ENCODE measurements around the gene RASL11B. TPM values are rescaled to one million over a fixed set of nuclear protein-coding genes. Genes with fewer than 3 reads are reported as not detected.

RASL11B gene
- total and polyA plus RNA-seq, 8 donors, result 0.52 to 26.4 (median 20.2) TPM

GRCh38 chr4:52877694-52878093, 15.6 kb downstream of the RASL11B start:
- intact Hi-C loops (cut with DNase I), result no loop called here
- no peak for ATAC-seq
- no peak overlapping the region for H3K27ac ChIP-seq
- H3K9me3 ChIP-seq, result no peaks in the 10 kb centered on the region
- no peak overlapping the region for H3K4me3 ChIP-seq
- H3K27me3 ChIP-seq, result no peaks in the 10 kb centered on the region
- TF ChIP-seq CTCF (IDR thresholded peaks at IDR 0.05), result no peak
- no peaks in the 10 kb centered on the region for H3K36me3 ChIP-seq
- DNase-seq, result no peak
- H3K4me1 ChIP-seq, result no peaks in the 10 kb centered on the region

- intact Hi-C loops (cut with DNase I), result no loop called here
These were observed 17.4 kb downstream of the RASL11B start for GRCh38 chr4:52879471-52879870.

GRCh38 chr4:52880994-52881393, 18.9 kb downstream of the RASL11B start:
- no peak overlapping the region for H3K4me3 ChIP-seq
- no peaks in the 10 kb centered on the region for H3K36me3 ChIP-seq
- DNase-seq, result no peak
- H3K27ac ChIP-seq, result no peak overlapping the region
- no peaks in the 10 kb centered on the region for H3K4me1 ChIP-seq
- no peaks in the 10 kb centered on the region for H3K9me3 ChIP-seq
- intact Hi-C loops (cut with DNase I), result no loop called here
- no peaks in the 10 kb centered on the region for H3K27me3 ChIP-seq
- no peak for TF ChIP-seq CTCF (IDR thresholded peaks at IDR 0.05)
- no peak for ATAC-seq

More at GRCh38 chr4:52879471-52879870, 17.4 kb downstream of the RASL11B start:
- no peaks in the 10 kb centered on the region for H3K27me3 ChIP-seq
- H3K36me3 ChIP-seq, result no peaks in the 10 kb centered on the region
- no peak for ATAC-seq
- TF ChIP-seq CTCF (IDR thresholded peaks at IDR 0.05), result no peak
- no peaks in the 10 kb centered on the region for H3K4me1 ChIP-seq
- no peak for DNase-seq
- no peak overlapping the region for H3K4me3 ChIP-seq
- no peak overlapping the region for H3K27ac ChIP-seq
- H3K9me3 ChIP-seq, result no peaks in the 10 kb centered on the region

- Histone ChIP-seq H3K36me3 (no peaks in the 10 kb centered on the region), H3K4me1 (no peaks in the 10 kb centered on the region), H3K27ac (no peak overlapping the region), H3K9me3 (peaks cover 0 to 7% of the 10 kb centered on the region in 2 donors), H3K4me3 (no peak overlapping the region), H3K27me3 (no peaks in the 10 kb centered on the region)
- intact Hi-C loops (cut with DNase I), result no loop called here
- DNase-seq (no peak), ATAC-seq (no peak)
- no peak for TF ChIP-seq CTCF (IDR thresholded peaks at IDR 0.05)
These were observed 21.1 kb downstream of the RASL11B start for GRCh38 chr4:52883183-52883621.

- no peak for TF ChIP-seq CTCF (IDR thresholded peaks at IDR 0.05)
- no peak overlapping the region for H3K4me3 ChIP-seq
- intact Hi-C loops (cut with DNase I), result no loop called here
These were observed 21.9 kb downstream of the RASL11B start for GRCh38 chr4:52883707-52884669.

More at GRCh38 chr4:52883707-52884669, 21.9 kb downstream of the RASL11B start:
- H3K9me3 ChIP-seq, result peaks cover 0 to 7% of the 10 kb centered on the region in 2 donors
- H3K27ac ChIP-seq, result no peak overlapping the region
- DNase-seq (no peak), ATAC-seq (no peak)
- no peaks in the 10 kb centered on the region for H3K27me3 ChIP-seq
- H3K36me3 ChIP-seq, result no peaks in the 10 kb centered on the region
- no peaks in the 10 kb centered on the region for H3K4me1 ChIP-seq

All from left lung (tissue), 10 donors.